DMS79 (cell line): ENCODE measurements around the gene STOX1.
"Not testable (repeated sequence)": the region's sequence is repeated elsewhere in the genome, so short reads cannot be mapped to it uniquely, and the experiment has no call there.

Experiments
- DNase-seq: peaks from one replicate; lab custom pipeline; 2025; lab: John Stamatoyannopoulos, UW

STOX1 gene

DNA sequence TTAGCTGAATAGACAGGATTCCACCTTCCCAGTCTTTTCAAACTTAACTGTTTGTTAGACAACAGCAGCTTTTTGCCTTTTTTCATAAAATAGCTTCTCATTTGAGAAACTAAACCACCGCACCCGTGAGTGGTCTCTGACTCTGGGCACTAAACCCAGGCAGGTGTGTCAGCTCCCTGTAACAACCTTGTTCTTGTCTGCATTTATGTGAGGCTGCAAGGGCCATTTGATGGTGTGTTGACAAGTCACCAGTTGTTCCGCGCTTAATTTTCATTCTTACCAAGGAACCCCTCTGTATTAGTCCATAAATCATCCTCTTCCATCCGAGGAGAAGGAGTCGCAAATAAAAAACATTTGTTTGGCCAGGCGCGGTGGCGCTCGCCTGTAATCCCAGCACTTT lies 1.5 kb downstream of the STOX1 start:
- no peak for DNase-seq

DNA sequence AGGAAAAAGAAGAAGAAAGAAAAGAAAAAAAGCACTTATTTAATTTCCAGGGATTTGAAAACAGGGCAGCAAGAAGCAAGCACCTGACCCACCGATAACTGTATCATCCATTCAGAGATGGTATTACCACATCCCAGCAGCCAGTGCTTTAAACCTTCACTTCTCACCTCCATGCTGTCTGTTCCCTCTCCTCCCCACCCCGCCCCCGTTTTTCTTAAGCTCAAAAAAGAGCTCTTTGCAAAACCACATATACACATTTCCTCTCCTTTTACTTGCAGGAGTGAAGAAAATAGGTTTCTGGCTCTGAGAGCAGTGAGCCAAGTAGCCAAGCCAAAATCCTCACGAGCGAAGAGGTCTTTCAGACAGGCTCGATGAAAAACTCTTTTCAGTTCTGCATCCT lies 2.2 kb downstream of the STOX1 start:
- no peak for DNase-seq

DNA sequence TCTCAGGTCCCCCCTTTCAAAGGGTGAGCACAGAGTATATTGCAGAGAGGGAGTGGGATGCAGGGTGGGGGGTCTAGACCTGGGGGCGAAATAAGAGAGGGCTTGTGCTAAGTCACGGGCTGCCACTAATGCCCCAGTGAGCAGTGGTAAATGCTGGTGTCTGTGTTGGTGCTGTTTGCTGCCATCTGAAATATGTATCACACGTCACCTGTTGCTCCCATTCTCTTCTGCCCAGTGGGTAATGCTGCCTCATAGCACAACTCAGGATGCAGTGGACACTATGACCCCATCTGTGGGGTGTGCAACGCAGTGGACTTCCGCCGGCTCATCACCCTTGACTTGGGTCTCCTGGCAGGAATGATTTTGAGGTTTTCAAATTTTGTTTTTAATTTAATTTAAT lies 2.6 kb downstream of the STOX1 start:
- DNase-seq: no peak

DNA sequence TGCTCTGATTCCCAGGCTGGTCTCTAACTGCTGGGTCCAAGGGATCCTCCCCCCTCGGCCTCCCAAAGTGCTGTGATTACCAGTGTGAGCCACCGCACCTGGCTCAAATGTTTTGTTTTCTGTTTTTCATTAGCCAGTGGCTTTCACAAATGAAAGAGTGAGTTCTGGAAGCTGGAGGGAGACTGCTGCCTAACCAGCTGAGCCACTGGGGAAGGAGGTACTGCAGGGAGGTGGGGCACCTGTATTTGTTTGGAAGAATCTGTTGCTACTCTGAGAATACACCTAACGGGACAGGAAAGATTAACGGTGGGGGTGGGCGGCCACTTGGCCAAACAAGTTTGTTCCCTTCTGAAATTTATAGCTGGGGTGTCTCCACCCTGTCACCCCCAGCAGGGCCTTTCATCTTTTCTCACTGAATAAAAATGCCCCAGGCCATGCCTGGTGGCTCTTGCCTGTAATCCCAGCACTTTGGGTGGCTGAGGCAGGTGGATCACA lies 4.7 kb downstream of the STOX1 start:
- DNase-seq: no peak

DNA sequence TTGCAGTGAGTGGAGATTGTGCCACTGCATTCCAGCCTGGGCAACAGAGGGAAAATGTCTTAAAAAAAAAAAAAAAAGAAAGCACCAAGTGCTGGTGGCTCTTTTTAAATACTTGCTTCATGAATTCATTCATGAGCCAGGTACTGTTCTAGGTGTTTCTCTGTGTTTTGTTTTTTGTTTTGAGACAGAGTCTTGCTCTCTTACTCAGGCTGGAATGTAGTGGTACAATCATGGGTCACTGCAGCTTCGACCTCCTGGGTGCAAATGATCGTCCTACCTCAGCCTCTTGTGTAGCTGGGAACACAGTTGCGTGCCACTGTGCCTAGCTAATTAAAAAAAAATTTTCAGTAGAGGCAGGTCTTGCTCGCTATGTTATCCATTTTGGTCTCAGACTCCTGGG lies 5.3 kb downstream of the STOX1 start:
- DNase-seq: no peak

DNA sequence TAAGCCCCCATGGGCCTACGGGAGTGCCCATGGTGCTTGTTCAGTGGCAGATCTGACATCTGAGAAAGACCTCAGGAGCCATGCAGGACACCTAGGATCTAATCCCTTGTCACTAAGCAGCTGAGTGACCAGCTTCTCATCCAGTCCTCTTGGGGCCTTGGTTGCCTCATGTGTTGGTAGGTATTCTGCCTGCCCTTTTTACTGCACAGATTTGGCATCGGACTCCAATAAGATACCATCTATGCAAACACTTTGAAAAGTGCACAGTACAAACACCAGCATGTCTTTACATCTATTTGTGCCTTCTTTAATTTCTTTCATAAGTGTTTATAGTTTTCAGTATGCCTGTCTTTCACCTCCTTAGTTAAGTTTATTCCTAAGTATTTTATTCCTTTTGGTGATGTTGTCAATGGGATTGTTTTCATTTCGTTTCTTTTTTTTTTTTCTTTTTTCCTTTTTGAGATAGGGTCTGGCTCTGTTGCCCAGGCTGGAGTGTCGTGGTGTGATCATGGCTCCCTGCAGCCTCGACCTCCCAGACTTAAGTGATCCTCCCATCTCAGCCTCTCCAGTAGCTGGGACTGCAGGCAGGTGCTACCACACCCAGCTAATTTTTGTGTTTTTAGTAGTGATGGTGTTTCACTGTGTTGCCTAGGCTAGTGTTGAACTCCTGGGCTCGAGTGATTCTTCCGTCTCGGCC lies 10.4 kb downstream of the STOX1 start:
- no peak for DNase-seq

DNA sequence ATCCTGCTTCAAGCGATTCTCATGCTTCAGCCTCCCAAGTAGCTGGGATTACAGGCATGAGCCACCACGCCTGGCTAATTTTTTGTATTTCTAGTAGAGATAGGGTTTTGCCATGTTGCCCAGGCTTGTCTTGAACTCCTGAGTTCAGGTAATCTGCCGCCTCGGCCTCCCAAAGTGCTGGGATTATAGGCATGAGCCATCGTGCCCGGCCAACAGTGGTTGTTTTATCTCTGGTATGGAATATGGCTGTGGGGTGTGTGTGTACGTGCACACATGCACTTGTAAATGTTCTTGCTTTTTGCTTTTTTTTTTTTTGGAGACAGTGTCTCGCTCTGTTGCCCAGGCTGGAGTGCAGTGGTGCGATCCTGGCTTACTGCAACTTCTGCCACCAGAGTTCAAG lies 13.3 kb downstream of the STOX1 start:
- DNase-seq: not testable (repeated sequence)

DNA sequence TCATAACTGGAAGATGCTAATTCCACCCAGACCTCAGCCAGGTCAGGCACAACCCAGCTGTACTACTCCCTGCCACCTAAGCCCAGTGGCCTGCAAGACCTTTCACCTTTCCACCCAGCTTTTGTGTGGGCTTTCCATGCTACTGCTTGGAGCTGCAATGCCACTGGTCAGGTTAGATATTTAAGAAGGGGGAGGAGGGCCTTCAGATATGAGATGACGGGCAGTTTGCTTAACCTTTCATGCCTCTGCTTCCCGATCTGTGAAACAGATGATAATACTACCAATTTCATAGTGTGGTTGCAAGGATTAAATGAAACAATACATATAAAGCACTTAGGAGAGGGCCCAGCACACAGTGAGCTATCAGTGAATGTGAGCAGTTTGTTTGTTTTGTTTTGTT lies 20.9 kb downstream of the STOX1 start:
- no peak for DNase-seq

DNA sequence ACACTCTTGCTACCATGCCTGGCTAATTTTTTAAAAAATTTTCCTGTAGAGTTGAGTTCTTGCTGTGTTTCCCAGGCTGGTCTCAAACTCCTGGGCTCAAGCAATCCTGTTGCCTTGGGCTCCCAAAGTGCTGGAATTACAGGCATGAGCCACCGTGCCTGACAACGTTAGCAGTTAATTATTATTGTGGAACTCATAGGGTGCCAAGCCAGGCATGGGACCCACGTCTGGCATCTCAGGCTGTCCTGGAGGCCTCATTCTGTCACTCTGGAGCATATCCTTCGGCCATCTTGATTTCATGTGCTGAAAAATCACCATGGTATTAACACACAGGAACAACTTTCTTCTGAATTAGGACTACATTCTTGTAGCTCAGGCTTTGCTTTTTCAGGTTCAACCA lies 21.5 kb downstream of the STOX1 start:
- no peak for DNase-seq

DNA sequence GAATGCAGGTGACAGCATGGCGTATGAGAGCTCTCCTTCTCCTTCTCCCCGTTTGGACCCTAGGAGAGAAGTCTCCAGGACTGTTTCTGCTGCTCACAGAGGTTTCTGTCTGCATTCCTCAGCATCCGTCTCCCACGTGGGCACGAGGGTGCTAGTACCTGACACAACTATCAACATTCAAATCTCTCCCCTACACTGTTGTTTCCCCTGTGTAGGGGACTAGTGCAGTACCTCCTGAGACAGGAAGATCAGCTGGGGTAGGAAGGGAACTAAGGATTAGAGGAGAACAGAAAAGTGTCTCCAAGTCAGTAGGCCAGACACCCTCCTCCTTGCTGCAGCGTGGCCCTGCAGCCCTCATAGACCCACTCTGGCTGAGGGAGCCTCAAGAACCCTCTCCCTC lies 29.0 kb downstream of the STOX1 start:
- DNase-seq: no peak

DNA sequence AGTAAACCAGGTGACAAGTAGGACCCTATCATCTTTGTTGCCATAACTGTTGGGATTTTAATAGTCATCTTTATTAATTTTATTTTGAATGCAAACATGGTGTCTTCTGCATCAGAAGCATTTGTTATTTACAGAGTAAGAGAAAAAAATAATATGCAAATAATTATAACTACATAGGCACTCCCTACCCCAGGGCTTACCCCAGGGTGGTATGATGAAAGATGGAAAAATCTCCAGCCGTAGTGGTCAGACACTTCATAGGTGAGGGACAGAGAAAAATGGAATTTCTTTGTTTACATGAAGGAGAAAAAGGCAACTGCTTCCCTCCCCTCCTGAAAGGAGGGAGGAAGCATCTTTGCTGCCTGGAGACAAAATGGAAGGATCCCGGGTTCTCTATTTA lies 29.7 kb downstream of the STOX1 start:
- DNase-seq: no peak

DNA sequence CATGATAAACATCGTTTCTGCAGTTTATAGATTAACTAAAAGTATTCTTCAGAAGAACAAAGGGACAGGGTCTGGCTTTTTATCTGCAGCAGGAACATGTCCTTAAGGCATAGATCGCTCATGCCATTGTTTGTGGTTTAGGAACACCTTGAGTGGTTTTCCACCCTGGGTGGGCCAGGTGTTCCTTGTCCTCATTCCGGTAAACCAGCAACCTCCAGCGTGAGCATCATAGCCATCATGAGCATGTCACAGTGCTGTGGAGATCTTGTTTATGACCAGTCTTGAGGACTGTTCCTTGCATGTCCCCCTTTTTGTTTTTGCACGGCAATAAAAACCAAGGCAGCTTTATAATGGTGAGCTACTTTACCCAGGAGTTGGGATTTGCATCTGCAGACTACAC lies 33.9 kb downstream of the STOX1 start:
- DNase-seq: no peak

DNA sequence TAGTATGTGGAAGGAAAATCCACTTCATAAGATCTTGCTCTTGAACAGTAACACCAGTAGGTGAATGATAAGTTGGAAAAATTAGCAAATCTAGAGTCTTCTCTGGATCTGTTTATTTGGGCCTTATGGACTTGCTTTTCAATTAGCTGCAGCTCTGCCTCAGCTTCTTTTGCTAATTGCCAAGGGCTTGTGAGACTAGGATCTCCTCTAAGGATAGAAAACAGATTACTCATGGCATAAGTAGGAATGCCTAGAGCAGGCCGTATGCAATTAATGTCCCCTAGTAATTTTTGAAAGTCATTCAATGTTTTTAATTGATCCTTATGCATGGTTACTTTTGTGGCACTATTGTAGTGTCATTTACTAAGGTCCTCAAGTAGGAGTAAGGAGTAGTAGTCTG lies 37.3 kb downstream of the STOX1 start:
- no peak for DNase-seq

DNA sequence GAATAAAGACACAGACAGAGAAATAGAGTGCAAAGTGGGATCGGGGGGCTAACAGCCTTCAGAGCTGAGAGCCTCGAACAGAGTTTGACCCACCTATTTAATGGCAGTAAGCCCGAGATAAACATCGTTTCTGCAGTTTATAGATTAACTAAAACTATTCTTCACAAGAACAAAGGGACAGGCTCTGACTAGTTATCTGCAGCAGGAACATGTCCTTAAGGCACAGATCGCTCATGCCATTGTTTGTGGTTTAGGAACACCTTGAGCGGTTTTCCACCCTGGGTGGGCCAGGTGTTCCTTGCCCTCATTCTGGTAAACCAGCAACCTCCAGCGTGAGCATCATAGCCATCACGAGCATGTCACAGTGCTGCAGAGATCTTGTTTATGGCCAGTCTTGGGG lies 40.8 kb downstream of the STOX1 start:
- not testable (repeated sequence) for DNase-seq

DNA sequence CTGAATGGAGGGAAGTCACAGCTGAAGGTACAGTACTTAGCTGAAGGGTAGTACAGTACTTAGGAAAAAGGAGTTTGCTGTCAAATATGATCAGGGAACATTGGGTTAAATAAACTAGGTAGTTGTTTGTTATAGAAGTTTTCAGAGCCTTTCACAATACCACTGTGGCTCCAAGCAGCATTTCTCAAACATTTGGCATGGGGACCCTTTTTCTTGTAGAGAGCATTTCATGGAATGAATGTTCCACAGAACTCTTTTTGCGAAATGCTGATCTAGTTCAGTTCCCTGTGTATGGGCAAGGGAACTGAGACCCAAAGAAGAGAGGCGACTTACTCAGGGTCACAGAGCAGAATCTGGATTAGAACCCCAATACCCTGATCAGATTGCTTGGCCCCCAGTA lies 42.3 kb downstream of the STOX1 start:
- no peak for DNase-seq

DNA sequence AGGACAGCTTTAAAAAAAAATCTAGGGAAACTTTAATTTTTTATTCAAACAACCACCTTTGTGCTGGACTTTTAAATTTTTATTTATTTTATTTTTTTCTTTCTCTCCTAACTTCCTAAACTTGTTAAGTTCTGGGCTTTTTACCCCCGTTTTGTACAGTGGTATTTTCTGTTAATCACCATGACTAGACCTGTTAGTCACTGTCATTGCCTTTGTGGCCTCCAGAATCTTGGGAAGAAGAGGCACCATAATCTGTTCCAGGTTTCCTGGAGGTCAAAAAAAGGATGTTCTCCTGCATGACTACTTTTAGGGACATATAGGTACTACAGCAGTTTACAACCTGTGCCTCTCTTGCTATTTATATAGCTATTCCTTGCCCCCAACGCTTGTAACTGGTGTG lies 42.7 kb downstream of the STOX1 start:
- no peak for DNase-seq

DNA sequence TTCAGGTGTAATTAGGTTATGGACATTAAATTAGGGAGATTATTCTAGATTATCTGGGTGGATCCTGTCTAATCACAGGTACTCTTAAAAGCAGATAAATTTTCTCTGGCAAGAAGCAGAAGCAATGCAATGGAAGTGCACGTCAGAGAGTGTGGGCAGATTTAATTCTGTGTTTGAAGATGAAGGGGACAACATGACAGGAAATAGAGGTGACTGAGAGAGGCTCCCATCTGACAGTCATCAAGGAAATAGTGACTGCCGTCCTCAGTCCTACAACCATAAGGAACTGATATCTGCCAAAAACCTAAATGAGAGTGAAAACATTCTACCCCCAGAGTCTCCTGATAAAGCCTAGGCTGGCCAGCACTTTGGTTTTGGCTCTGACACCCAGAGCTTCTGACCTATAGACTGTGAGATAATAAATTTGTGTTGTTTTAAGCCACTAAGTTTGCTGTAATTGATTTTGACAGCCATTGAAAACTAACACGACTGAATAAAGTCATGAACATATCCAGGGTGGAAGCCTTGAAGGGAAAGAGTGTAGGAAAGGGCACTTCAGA lies 43.3 kb downstream of the STOX1 start:
- DNase-seq: peak; percentile 1

DNA sequence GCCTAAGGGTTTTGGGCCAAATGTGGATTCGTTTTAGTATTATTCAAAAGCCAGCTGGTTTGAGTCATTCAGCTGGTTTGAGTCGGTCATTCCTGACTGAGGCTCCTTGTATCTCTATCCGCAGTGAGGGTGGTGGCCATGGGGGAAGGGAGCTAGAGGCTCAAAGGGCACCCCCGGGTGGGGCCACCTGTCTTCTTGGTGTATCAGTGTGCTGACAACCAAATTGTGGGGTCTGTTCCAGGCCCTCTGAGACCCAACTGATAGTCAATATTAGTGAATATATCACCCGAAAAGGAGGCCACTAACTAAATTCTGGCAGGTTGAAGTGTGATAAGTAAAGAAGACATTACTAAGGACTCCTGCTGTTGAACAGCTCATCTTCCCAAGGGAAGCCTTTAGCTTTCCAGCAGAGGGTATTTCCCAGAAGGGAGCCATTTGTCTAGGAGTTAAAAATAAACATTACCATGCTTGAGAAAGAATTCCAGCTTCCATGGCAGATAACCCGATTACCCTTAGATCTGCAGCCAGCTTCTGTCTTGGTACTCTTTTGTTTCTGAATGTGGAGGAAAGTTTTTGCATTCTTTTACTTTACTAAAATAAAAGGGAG lies 43.9 kb downstream of the STOX1 start:
- no peak for DNase-seq

DNA sequence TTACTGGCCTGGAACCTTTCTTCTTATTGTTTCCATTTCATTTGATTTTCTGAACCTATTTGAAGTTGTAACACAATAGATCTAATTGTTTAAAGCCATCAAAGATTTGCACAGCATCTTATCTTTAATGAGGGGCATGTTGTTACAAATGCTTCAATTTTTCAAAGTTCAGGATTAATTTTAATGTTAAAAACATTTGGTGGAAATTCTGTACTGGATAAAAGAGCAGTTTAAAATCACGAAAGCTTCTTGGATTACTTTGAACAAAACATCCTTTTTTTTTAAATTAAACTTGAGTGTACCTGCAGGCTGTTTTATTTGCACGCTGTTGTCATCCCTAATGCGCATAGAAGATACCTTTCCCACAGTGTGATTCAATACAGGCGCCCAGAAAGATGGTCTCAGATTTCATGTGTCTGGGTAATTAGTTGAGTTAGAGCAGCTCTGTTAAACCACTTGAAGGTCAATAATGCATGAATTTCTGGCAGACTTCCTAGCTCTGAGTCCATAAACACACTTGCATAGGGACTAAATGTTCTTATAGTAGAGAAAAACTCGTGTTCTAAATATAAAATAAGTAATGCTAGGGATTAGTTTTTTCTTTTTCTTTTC lies 44.5 kb downstream of the STOX1 start:
- DNase-seq: peak; percentile 90

DNA sequence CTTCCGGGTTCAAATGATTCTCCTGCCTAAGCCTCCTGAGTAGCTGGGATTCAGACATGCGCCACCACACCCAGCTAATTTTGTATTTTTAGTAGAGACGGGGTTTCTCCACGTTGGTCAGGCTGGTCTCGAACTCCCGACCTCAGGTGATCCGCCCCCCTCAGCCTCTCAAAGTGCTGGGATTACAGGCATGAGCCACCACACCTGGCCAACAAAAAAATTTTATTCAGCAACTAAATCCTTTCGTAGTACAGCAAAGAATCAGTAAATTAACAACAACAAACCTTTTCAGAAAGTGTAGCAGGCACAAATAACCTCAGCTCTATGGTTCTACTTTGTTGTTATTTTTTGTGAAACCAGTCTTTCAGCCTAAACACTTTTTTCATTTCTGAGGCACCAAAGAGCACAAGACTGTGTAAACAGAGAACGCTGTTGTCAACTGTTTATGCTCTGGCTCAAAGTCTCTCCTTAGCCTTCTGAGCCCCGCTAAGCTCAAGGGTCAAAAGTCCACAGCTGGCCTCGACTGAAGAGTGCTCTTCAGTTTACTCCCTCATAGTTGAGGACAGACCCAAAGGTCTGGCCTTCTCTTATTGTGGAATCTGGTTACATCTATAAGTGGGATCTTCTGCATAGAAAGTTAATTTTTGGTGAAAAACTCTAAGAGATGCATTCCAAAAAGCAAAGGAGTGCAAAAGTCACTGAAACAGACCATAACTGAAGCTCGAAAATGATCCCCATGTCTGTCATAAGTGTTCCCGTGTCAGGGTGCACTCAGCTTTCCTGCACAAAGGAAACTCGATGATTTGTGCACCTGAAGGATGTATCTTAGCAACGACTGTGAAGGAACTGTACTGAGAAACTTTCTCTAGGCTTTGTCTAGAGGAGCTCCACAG lies 49.2 kb downstream of the STOX1 start:
- DNase-seq: peak; percentile 26

DNA sequence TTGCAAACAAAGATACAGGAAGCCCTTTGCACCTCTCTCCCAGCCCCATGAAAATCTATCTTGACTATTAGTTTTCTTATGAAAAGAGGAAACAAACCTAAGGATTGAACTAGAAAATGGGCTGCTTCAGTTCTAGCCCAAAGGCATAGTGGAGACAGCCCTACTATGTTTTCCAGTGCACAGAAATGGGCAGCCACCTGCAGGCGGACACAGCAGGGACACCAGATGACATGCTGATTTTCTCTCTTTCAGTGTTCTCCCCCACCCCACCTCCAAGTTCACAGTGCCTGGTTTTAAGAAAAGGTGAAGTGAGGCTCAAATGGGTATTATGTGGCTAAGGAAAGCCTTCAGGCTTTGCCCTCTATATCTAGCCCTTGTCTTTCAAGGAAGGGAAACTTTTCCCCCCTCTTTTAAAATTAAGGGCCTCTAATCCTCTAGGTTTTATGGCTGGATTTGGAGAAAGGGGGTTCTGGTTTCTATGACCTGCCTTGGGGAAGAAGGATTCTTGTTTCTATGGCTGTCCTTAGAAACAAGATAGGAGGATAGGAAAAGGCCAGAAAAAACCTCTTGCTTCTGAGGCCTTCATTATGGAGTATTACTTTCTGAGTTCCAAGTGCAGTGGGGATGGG lies 50.3 kb downstream of the STOX1 start:
- DNase-seq: no peak

DNA sequence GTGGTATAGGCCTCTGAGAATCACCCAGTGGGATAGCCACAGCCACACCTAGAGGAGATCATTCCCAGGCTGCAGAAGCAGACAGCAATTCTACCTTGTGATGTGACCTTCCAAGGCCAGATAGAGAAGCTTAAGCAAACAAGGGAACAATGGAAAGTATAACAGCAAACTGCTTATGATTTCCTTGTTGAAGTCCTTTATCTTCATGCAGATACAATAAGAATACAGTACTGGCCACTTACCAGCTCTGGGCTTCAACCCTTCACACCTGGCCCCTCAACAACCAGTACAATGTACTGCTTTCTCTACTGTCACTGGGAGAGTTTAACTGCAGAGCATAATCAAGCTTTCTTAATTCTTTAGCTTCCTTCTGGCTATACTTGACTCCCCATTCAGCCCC lies 51.2 kb downstream of the STOX1 start:
- DNase-seq: no peak
